Neural cell (in vitro differentiated cells): ENCODE data around the gene GDF7. TPM values are rescaled to one million over a fixed set of nuclear protein-coding genes. Genes with fewer than 3 reads are reported as not detected.

ENCODE experiments used
- H2AFZ ChIP-seq: fragments of 200-600, 300-800 bp; sonication (generic), shearing (Covaris generic); 2 replicates; pipeline ENCODE4 v1.6.0; 2014; ENCODE audit warnings: low read depth, mild to moderate bottlenecking, antibody characterized with exemption, low read length, moderate library complexity
- H3F3A ChIP-seq: fragments of 200-600 bp; shearing (Covaris generic); 2 replicates; pipeline ENCODE4 v1.6.1; 2016; ENCODE audit warnings: mild to moderate bottlenecking, moderate library complexity, mixed read lengths, antibody characterized with exemption, low read length; ENCODE audit not compliant: insufficient read depth, poor library complexity, severe bottlenecking
- H3K27ac ChIP-seq: fragments of 200-600, 300-800 bp; sonication (generic), shearing (Covaris generic); 2 replicates; pipeline ENCODE4 v1.5.1; 2014; ENCODE audit warnings: mild to moderate bottlenecking, low read length, moderate library complexity
- H3K27me3 ChIP-seq: fragments of 300-800, 200-600 bp; sonication (generic), shearing (Covaris generic); 2 replicates; pipeline ENCODE4 v1.6.0; 2014; ENCODE audit warnings: mild to moderate bottlenecking, low read depth, low read length, moderate library complexity; ENCODE audit not compliant: insufficient read depth
- H3K36me3 ChIP-seq: fragments of 300-800, 200-600 bp; sonication (generic), shearing (Covaris generic); 2 replicates; pipeline ENCODE4 v1.5.1; 2014; ENCODE audit warnings: mild to moderate bottlenecking, antibody characterized with exemption, low read length, moderate library complexity; ENCODE audit not compliant: insufficient read depth
- H3K4me2 ChIP-seq: fragments of 300-800, 200-600 bp; sonication (generic), shearing (Covaris generic); 2 replicates; pipeline ENCODE4 v1.6.0; 2014; ENCODE audit warnings: mild to moderate bottlenecking, low read length
- H3K4me3 ChIP-seq: fragments of 300-800, 200-600 bp; sonication (generic), shearing (Covaris generic); 2 replicates; pipeline ENCODE4 v1.5.1; 2014; ENCODE audit warnings: mild to moderate bottlenecking, low read length, moderate library complexity
- H3K79me2 ChIP-seq: fragments of 200-600 bp; shearing (Covaris generic); replicated peaks from 2 replicates; pipeline ENCODE4 v1.6.0; 2014; ENCODE audit warnings: mild to moderate bottlenecking, low read length, moderate library complexity; ENCODE audit not compliant: insufficient read depth
- H3K9ac ChIP-seq: fragments of 300-800, 200-600 bp; sonication (generic), shearing (Covaris generic); 2 replicates; pipeline ENCODE4 v1.6.1; 2016; ENCODE audit warnings: mild to moderate bottlenecking, low read length, mixed read lengths
- H3K9me2 ChIP-seq: fragments of 200-600 bp; shearing (Covaris generic); 2 replicates; pipeline ENCODE4 v1.6.1; 2016; ENCODE audit warnings: mild to moderate bottlenecking, low read length, mixed read lengths; ENCODE audit not compliant: insufficient read depth
- H3K9me3 ChIP-seq: fragments of 200-600, 300-800 bp; sonication (generic), shearing (Covaris generic); 2 replicates; pipeline ENCODE4 v1.6.1; 2016; ENCODE audit warnings: mild to moderate bottlenecking, mixed run types, low read length, moderate library complexity, mixed read lengths
- H4K20me1 ChIP-seq: fragments of 200-600 bp; shearing (Covaris generic); 2 replicates; pipeline ENCODE4 v1.6.1; 2016; ENCODE audit warnings: mild to moderate bottlenecking, mixed run types; ENCODE audit not compliant: insufficient read depth
- CTCF ChIP-seq: fragments of 450-650 bp; IDR thresholded peaks from 2 replicates; pipeline ENCODE4 v1.5.1; 2014; ENCODE audit warnings: antibody characterized with exemption, mild to moderate bottlenecking, moderate library complexity; ENCODE audit not compliant: poor library complexity, severe bottlenecking
- EP300 ChIP-seq: fragments of 450-650 bp; conservative IDR thresholded peaks from 2 replicates; pipeline ENCODE4 v1.6.1; 2014; ENCODE audit warnings: antibody characterized with exemption, mild to moderate bottlenecking, moderate library complexity; ENCODE audit not compliant: poor library complexity, severe bottlenecking
- EZH2 ChIP-seq: fragments of 200-600, 300-800 bp; shearing (Covaris generic), sonication (generic); IDR thresholded peaks from 2 replicates; pipeline ENCODE4 v1.6.1; 2014; ENCODE audit warnings: antibody characterized with exemption, low read length, borderline replicate concordance, mild to moderate bottlenecking; ENCODE audit not compliant: insufficient read depth, poor library complexity, severe bottlenecking
- MXI1 ChIP-seq: fragments of 450-650 bp; conservative IDR thresholded peaks from 2 replicates; pipeline ENCODE4 v1.6.1; 2014; ENCODE audit warnings: antibody characterized with exemption, mild to moderate bottlenecking; ENCODE audit not compliant: poor library complexity, severe bottlenecking
- POLR2AphosphoS5 ChIP-seq: IDR thresholded peaks from 2 replicates; pipeline ENCODE4 v1.6.1; 2012
- RAD21 ChIP-seq: fragments of 450-650 bp; conservative IDR thresholded peaks from 2 replicates; pipeline ENCODE4 v1.6.1; 2014; ENCODE audit warnings: antibody characterized with exemption, mild to moderate bottlenecking, moderate library complexity
- REST ChIP-seq: IDR thresholded peaks from 2 replicates; pipeline ENCODE4 v1.6.1; 2012; ENCODE audit warnings: borderline replicate concordance
- SMC3 ChIP-seq: fragments of 450-650 bp; conservative IDR thresholded peaks from 2 replicates; pipeline ENCODE4 v1.6.1; 2014; ENCODE audit warnings: antibody characterized with exemption, mild to moderate bottlenecking, moderate library complexity; ENCODE audit not compliant: poor library complexity
- TAF1 ChIP-seq: IDR thresholded peaks from 2 replicates; pipeline ENCODE4 v1.6.1; 2012; ENCODE audit warnings: low read depth
- polyA plus RNA-seq: library from polyadenylated mRNA; depleted of rRNA; stranded (reverse); fragments of >200 nt; gene quantifications from 2 replicates; pipeline ENCODE4 v1.2.3, GENCODE V29; 2014

The GDF7 gene
- polyA plus RNA-seq, 1 donor from 2014 or later, result 0.38 TPM

- H3K9ac ChIP-seq, result no peak overlapping the region
- no peaks in the 10 kb centered on the region for H3K36me3 ChIP-seq
- no peaks in the 10 kb centered on the region for H3K9me3 ChIP-seq
- no peak overlapping the region for H3K4me3 ChIP-seq
- H3K9me2 ChIP-seq, result no peaks in the 10 kb centered on the region
- no peaks in the 10 kb centered on the region for H3F3A ChIP-seq
- no peaks in the 10 kb centered on the region for H3K27me3 ChIP-seq
- no peak overlapping the region for H2AFZ ChIP-seq
- no peak for TF ChIP-seq CTCF
- TF ChIP-seq EP300, result no peak
- no peak for TF ChIP-seq POLR2AphosphoS5
- TF ChIP-seq TAF1, result no peak
- no peak for TF ChIP-seq REST
- TF ChIP-seq EZH2, result no peak
- no peak for TF ChIP-seq SMC3
- no peak for TF ChIP-seq RAD21
- no peak for TF ChIP-seq MXI1
- no peaks in the 10 kb centered on the region for H3K79me2 ChIP-seq
- H3K4me2 ChIP-seq, result no peak overlapping the region
- no peak overlapping the region for H3K27ac ChIP-seq
- H4K20me1 ChIP-seq, result no peaks in the 10 kb centered on the region
Observed at GRCh38 chr2:20652673-20653575, 14.0 kb upstream of the GDF7 start.

DNA sequence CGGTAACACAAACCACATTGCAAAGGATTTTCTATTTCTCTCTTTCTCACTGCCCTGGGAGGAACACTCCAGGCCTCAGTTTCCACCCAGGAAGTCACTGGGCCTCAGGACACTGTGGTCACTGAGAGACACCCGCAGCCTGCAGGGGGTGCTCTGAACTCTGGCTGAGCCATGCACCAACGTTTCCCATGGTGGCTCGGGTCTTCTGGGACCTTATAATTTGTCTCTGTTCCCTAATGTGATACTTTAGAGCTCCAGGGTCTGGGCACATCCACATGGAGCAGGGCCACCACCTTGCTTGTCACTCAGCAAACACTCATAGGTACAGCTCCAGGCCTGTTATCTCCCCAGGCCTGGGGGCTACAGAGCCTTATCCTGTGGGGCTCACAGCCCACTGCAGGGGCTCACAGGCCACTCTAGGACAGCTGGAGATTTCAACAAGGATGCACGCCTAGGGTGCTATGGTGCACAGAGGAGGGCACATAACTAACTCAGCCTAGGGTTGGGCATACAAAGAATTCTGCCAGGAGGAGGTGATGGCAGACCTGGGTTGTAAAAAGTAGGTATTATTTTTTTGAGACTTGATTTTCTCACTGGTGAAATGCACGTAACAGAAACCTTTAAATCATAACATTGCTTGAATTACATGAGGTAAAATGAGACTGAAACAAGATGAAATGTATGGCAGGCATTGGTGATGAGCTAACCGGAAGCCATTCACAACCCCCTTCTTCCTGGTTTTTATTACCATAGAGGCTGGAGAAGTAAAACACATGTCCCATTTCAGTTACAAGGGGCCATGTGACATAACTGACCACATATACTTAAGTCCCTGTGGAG, 13.0 kb upstream of the GDF7 start:
- H3K27ac ChIP-seq, result no peak overlapping the region
- no peaks in the 10 kb centered on the region for H3F3A ChIP-seq
- no peak for TF ChIP-seq SMC3
- H3K9me2 ChIP-seq, result no peaks in the 10 kb centered on the region
- H3K27me3 ChIP-seq, result no peaks in the 10 kb centered on the region
- no peak overlapping the region for H3K4me2 ChIP-seq
- H3K36me3 ChIP-seq, result no peaks in the 10 kb centered on the region
- no peaks in the 10 kb centered on the region for H3K79me2 ChIP-seq
- H3K9me3 ChIP-seq, result no peaks in the 10 kb centered on the region
- no peaks in the 10 kb centered on the region for H4K20me1 ChIP-seq
- H3K4me3 ChIP-seq, result no peak overlapping the region
- H3K9ac ChIP-seq, result no peak overlapping the region
- no peak overlapping the region for H2AFZ ChIP-seq
